HG03442 (cell line): ENCODE data around the gene KRT16.
"Not testable (repeated sequence)": the region's sequence is repeated elsewhere in the genome, so short reads cannot be mapped to it uniquely, and the experiment has no call there.

Experiments used
- ATAC-seq: cut with Tn5 transposase; IDR thresholded peaks from one replicate; pipeline ENCODE4 v1.9.1; 2021; ENCODE audit warnings: mild to moderate bottlenecking, moderate library complexity; ENCODE audit not compliant: unreplicated experiment

Gene KRT16

GRCh38 chr17:41628621-41629255, 16.2 kb upstream of the KRT16 start:
- not testable (repeated sequence) for ATAC-seq

DNA sequence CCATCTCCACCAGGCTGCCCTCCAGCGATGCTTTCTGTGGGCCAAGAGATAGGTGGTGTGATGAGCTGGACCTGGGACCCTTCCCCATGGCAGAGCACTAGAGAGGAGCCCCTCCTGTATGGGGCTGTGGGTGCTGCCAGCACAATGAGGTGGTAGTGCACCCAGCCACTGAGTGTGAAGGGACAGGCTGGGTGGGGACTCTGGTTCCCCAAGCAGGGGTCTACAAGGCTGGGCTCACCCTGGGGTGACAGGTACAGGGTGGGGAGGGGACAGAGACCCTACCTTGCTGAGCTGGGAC, 15.5 kb upstream of the KRT16 start:
- ATAC-seq = not testable (repeated sequence)

DNA sequence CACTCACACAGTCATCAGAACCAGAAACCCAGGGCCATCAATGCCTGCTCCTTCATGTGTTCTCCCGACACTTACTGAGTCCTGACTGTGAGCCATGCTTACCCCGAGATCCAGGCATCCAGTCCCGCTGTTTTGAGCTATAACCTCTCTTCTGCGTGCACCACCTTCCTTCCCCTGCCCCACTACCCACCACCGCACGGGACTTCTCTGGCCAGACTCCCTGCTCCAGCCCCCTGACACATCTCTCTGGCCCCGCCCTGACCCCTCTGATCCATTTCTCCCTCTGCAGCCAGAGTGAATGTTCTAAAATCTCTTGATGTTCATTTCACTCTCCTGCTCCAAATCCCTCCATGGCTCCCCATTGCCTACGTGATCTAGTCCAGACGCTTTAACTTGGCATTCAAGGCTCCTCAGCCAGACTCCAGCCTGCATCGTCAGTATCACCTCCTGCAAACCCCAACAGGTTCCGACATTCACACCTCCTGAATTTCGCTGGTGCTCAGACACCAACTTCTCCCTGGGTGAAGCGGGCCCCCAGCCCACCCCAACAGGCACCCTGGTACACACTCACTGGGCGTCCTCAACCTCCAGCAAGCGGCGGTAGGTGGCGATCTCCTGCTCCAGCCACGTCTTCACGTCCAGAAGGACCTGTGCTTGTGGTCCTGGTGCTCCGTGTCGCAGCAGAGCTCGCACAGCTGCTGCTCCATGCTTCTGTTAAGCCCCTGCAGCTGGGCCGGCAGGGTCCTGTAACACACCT, 14.9 kb upstream of the KRT16 start:
- ATAC-seq = no peak

DNA sequence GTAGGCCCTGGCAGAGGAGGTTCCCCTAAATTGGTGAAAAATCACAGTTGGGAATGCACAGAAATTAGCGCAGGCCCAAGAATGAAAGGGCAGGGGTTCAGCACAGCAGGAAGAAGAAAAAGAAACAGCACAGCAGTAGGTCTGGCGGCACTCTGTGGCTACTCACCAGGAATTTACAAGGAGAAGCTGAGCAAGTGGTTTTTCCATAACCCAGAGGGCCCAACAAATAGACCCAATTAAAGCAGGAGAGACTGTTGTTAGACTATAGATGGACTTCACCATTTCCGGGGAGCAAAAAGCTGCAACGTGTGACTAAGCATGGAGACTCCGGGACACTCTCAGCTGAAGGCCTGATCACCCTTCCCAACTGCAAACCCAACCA, 14.3 kb upstream of the KRT16 start:
- not testable (repeated sequence) for ATAC-seq

DNA sequence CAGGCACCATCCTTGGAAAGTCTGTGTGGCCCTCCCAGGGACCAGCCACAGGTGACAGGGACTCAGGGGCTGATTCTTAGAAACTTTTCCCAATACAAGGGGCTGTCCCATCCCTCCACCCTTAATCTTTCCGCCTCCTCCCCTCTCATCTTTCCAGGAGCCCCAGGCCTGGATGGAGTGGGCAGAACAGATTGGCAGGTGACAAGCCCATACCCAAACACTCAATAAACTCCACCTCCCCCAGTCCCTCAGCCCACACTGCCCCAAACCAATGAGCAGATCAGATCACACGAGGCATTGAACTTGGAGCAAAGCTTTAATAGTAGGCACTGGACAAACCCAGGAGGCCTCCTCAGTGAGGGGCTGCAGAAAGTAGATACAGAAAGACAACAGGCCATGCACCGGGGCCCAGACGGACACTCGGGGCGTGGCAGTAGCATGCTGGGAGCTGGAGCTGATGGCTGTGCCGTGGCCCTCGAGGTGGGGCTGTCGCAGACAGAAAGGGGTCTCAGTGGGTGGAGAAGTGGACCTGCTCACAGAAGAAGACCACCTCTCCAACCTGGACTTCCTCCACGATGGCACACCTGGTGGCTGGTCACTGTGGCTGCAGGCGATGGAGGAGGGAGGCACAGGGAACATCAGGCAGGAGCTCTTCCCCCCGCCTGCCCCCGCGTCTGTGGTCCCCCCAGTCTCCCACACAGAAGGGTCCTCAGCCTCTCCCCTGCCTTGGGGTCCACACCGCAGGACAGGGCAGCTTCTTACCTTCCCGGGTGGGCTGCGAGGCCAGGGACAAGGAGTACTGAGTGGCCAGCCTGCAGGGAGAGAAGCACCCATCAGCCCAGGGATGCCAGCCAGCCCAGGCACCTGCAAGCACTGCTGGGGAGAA, 13.7 kb upstream of the KRT16 start:
- ATAC-seq = not testable (repeated sequence)

DNA sequence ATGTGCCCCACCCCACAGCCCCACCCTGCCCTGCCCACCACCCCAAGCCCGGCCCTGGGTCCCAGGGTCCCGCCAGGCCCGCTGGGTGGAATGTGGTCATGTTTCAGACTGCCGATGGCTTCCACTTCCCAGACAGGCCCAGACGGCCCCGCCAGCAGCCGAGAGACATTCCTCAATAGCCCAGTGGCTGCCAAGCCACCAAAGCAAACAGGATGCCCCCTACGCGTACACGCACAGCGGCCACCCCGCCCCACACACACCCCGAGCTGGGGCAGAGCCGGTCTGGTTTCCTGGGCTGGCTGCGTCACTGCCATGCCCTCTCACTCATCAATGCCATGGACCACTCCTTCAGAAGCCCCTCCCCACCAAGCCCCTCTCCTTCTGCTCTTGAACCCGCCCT, 13.0 kb upstream of the KRT16 start:
- ATAC-seq = no peak

DNA sequence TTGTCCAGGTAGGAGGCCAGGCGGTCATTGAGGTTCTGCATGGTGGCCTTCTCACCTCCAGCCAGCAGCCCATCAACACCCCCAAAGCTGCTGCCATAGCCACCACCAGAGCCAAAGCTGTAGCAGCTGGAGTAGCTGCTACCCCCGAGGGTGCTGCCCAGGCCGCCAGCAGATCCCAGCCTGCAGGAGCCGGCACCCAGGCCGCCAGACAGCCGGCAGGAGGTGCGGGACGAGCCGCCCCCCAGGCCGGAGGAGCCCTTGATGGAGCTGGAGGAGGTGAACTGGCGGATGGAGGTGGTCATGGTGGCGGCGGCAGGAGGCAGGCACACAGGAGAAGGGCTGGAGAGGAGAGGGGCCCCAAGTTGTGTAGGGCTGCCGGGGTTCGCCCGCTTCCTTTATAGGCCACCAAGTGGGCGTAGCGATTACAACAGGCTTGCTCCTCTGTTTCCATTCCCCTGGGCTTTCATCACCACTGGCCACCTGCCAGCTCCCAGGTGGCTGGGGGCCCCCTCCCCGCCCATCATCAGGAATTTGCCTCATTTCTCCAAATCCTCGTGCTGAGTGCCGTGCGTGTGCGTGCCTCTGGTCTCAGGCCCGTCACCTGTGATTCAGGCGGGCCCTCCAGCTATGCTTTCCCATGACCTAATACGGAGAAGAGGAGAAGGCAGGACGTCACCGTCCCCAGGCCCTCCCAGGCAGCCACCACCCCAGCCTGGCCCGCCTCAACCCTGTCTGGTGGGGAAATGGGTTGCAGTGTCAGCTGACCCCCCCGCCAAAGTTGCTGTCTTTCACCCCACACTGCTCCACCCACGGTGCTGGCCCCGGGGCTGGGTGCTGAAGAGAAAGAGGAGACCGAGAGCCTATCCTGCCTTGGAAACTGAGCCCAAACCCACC, 11.9 kb upstream of the KRT16 start, which contains the start of gene KRT17:
Gene KRT17, minus strand, starts transcription at position 368 of the 894 bp plus-strand sequence. Its CDS starts 66 bp downstream, at position 302.
- no peak for ATAC-seq

- ATAC-seq = not testable (repeated sequence)
These were observed 10.8 kb upstream of the KRT16 start for GRCh38 chr17:41623184-41623861.

DNA sequence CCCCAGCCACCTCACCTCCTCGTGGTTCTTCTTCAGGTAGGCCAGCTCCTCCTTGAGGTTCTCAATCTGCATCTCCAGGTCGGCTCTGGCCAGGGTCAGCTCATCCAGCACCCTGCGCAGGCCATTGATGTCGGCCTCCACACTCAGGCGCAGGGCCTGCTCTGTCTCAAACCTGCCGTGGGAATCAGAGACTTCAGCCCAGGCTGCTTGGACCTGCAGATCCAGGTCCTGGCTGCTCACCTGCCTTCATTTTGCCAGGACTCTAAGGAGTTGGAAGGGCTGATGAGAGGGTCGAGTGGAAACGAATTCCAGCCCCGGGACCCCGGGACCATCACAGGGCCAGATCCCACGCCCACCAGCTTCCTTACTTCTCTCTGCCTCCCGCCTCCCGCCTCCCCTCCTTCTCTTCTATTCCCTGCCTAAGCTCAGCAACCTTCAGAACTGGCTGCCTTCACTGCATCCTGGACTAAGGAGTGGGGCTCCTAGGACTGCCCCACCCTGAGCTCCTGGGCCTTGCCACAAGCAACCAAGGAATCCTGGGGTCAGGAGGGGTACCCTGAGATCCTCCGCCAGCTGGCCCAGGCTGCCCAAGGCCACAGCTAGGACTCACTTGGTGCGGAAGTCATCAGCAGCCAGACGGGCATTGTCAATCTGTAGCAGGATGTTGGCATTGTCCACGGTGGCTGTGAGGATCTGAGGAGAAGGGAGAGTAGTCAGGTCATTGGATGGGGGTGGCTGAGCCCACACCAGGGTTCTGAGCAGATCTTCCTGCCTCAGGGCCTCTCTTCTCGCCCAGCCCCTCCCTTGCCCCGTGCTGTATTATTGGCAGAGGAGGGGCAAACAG, 10.0 kb upstream of the KRT16 start:
- not testable (repeated sequence) for ATAC-seq

GRCh38 chr17:41621916-41622315, 9.3 kb upstream of the KRT16 start:
- no peak for ATAC-seq

- not testable (repeated sequence) for ATAC-seq
These were observed 8.9 kb upstream of the KRT16 start for GRCh38 chr17:41621435-41621817.

DNA sequence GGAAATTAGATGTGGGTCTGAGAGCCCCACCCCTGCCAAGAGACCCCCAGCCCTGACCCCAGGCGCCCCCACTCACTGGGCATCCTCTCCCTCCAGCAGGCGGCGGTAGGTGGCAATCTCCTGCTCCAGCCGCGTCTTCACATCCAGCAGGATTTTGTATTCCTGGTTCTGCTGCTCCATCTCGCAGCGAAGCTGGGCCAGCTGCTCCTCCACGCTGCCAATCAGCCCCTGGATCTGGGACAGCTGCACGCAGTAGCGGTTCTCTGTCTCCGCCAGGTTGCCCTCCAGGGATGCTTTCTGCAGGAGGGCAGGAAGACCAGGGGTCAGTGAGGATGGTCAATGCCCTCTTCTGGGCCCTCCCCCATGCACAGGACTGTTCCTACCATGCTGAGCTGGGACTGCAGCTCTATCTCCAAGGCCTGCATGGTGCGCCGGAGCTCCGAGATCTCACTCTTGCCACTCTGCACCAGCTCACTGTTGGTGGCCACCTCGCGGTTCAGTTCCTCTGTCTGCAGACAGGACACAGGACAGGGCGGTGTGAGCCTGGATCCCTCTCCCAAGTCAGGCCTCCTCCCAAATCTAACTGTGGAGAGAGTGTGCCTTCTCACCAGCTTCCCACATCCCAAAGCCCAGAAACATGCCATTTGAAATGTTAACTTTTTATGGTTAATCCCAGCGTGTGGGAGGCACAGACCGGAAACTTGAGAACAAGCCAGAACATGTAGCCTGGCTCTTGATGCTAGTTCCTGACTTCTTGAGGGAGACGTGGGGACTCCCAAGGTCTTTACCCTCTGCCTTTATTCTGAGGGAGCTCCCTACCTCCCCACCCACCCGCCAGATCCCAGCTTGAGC, 8.2 kb upstream of the KRT16 start:
- no peak for ATAC-seq

DNA sequence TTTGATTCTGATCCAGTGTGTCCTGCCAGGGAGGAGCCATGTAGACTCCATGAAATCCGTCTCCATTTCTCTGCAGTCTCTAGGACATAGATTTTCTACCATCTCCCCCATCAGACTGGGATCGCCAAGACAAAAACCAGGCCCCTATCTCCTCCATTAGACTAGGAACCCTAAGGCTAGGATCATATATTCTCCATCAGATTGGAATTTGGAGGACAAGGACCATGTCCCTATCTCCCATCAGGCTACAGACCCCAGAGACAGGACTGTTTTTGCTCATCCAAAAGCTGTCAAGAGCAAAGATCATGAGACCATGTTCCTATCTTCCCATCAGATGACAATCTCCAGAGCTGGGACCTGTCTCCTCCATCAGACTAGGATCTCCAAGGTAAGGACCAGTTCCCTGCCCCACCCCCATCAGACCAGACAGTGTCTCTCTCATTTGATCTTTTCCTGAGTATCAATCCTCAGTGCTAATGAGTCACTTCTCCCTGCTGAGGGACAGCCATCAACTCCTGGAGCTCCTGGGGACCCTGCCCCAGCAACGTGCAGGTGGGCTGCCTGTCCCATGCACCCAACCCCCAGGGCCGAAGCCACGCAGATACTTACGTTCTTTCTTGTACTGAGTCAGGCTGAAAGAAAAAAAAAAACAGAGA, 7.5 kb upstream of the KRT16 start:
- not testable (repeated sequence) for ATAC-seq

- ATAC-seq = no peak
These were observed 6.7 kb upstream of the KRT16 start for GRCh38 chr17:41619036-41619926.

DNA sequence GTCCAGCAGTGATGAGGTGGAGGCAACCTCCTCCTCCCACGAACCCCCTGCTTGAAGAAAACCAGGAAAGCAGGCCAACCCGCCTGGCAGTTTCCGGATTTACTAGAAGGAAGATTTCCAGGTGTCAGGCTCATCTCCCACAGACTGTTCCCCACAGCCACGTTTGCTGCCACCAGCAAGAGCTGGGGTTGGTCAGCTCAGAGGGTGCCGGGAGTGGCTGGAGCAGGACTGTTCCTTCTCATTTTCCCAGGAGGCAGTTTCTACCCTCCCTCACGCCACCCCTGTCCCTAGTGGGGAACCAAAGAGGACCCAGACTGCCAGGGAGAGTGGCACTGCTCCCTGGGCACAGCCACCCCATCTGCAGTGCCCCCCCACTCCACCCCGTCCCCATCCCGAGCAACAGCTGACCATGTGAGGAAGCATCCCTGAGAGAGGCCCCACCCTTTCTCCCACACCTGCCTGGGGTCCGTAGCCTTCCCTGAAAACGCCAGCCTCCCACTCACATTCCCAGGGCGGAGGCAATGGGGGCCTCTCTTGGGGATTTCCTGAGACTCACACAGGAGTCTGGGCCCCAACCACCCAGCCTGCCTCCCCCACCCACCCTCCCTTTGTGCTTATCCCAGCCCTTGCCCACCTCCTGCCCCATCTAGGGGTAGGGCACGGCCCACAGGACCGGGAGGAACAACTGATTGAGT, 5.9 kb upstream of the KRT16 start:
- no peak for ATAC-seq

DNA sequence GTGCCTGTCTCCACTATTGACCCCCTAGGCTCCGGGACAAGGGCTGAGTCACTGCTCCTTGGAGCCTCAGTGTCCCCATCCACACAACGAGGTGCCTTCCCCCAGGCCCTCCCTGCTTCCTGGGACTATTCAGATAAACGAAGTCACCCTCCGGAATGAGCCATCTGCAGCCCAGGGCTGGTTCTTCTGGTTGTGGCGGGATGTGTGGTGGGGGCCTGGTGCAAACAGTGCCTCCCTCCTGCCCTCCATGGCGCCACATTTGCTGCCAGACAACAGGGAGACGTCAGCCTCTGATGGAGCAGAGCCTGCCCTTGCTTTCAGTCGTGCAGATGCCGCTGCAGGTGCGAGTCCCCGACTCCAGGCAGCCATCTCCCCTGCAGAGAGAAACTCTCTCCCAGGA, 5.1 kb upstream of the KRT16 start:
- no peak for ATAC-seq
